ENCODE data around the gene SLC26A9.

The SLC26A9 gene

DNA sequence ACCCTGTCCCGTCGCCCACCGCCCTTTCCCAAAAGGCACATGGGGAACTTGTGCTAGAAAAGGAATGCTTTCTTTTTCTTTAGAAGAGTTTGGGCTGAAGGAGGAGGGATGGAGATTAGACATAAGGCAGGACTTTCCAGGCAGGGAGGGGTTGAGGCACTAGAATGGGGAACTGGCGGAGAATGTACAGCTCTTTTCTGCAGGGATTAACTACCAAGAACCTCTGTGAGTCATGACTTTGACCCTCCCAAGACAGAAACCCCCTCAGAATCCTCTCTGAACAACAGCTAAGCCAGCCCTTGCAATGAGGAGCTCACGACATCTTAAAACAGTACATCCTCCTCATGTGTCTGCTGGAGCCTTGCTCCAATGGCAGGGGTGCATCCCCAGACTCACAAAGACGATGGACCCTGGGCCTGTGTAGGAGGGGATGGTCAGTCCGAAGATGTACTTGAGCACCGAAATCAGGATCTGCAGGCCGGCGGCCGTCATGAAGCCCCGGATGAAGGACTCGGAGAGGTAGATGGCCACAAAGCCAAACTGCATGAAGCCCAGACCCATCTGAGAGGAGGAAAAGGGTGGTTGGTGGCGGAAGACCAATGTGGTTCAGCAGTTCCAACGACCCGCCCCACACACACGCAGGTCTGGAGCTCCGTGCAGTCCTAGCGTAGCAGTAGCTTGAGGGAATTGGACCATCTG is 13.6 kb downstream of the SLC26A9 start (continued):
- TF ChIP-seq PRDM10 (tag by site-specific recombination; IDR thresholded peaks at IDR 0.05) (no peak), HOXD13 (CRISPR knock-in tag; IDR thresholded peaks at IDR 0.05; ENCODE audit: borderline replicate concordance) (no peak)
- TF ChIP-seq, protein P1, sequence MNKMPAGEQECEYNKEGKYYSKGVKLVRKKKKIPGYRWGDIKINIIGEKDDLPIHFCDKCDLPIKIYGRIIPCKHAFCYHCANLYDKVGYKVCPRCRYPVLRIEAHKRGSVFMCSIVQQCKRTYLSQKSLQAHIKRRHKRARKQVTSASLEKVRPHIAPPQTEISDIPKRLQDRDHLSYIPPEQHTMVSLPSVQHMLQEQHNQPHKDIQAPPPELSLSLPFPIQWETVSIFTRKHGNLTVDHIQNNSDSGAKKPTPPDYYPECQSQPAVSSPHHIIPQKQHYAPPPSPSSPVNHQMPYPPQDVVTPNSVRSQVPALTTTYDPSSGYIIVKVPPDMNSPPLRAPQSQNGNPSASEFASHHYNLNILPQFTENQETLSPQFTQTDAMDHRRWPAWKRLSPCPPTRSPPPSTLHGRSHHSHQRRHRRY (tag by site-specific recombination; IDR thresholded peaks at IDR 0.05), result no peak

DNA sequence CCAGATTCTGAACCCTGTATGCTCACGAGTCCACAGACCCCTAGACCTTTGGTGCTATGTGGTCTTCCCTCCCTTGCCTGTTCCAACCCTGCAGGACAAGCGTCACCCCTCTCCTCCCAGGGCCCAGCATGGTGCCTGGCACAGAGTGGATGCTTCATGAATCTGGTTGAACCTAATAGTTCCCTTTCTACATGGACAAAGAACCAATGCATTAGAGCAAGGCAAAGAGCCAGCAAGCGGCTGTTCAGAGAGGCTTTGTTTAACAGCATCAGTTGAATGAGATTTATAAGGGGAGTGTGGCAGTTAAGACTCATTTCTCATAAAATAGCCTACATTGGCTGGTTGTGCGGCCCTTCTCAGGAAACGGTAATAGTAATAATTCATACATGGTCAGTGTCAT is 14.9 kb downstream of the SLC26A9 start:
- H3K36me3 ChIP-seq (ENCODE audit: control insufficient read depth in 2 of 2, insufficient read depth in 1 of 2, low read length in 2 of 2), result no peaks in the 10 kb centered on the region
- ChIA-PET POLR2A (no interaction called here), CTCF (interaction anchor here (1.2 to 2.1 kb wide), 2 partner anchors 9 to 49 kb away, joined by 7 to 12 read pairs; no protein-coding TSS in a partner anchor)
- no peak overlapping the region for H3K4me3 ChIP-seq (ENCODE audit: low read depth, low read length)
- TF ChIP-seq ZNF621 (tag by site-specific recombination; IDR thresholded peaks at IDR 0.05), result no peak
- no peak for TF ChIP-seq ZNF132 (tag by site-specific recombination; IDR thresholded peaks at IDR 0.05; ENCODE audit: borderline replicate concordance)
- no peak for TF ChIP-seq HIC1 (tag by site-specific recombination; IDR thresholded peaks at IDR 0.05)
- TF ChIP-seq ATF2 (tag by site-specific recombination; IDR thresholded peaks at IDR 0.05; ENCODE audit: low read depth), result no peak
- TF ChIP-seq ZNF654 (tag by site-specific recombination; IDR thresholded peaks at IDR 0.05; ENCODE audit: low read depth), result no peak
- TF ChIP-seq ZNF133 (tag by site-specific recombination; IDR thresholded peaks at IDR 0.05), result no peak
- TF ChIP-seq ZNF2 (tag by site-specific recombination; IDR thresholded peaks at IDR 0.05), result no peak
- TF ChIP-seq, protein P2, sequence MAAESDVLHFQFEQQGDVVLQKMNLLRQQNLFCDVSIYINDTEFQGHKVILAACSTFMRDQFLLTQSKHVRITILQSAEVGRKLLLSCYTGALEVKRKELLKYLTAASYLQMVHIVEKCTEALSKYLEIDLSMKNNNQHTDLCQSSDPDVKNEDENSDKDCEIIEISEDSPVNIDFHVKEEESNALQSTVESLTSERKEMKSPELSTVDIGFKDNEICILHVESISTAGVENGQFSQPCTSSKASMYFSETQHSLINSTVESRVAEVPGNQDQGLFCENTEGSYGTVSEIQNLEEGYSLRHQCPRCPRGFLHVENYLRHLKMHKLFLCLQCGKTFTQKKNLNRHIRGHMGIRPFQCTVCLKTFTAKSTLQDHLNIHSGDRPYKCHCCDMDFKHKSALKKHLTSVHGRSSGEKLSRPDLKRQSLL (tag by site-specific recombination; IDR thresholded peaks at IDR 0.05), result no peak
- no peak for TF ChIP-seq ZSCAN23 (tag by site-specific recombination; IDR thresholded peaks at IDR 0.05)
- no peak for TF ChIP-seq ZNF664 (tag by site-specific recombination; IDR thresholded peaks at IDR 0.05)
- TF ChIP-seq PRDM10 (tag by site-specific recombination; IDR thresholded peaks at IDR 0.05), result no peak
- no peak for TF ChIP-seq ZNF335 (tag by site-specific recombination; conservative IDR thresholded peaks at IDR 0.05)
- no peak for TF ChIP-seq ZNF768 (tag by site-specific recombination; IDR thresholded peaks at IDR 0.05)
- no peak for TF ChIP-seq ZNF544 (tag by site-specific recombination; IDR thresholded peaks at IDR 0.05)
- TF ChIP-seq ZNF423 (tag by site-specific recombination; IDR thresholded peaks at IDR 0.05), result no peak
- no peaks in the 10 kb centered on the region for H3K9me3 ChIP-seq (ENCODE audit: control insufficient read depth, insufficient read depth, low read depth, low read length)
- H3K27ac ChIP-seq (ENCODE audit: extremely low read depth, low read depth, low read length), result no peak overlapping the region
- no peaks in the 10 kb centered on the region for H3K4me1 ChIP-seq (ENCODE audit: control insufficient read depth, insufficient read depth, low read length)
